ENCODE measurements around the gene CNTNAP2. TPM values are rescaled to one million over a fixed set of nuclear protein-coding genes. Genes with fewer than 3 reads are reported as not detected.

CNTNAP2 gene
- total and polyA plus RNA-seq, 2 of the 13 experiments (the other 11 are each of a cell fraction or from before 2014, with no cell fraction given): 0.40 to 0.42 TPM

GRCh38 chr7:146370171-146370570 lies 253.6 kb downstream of the CNTNAP2 start:
- ChIA-PET POLR2A (no interaction called here), CTCF (ENCODE audit: low intra/inter-chr PET ratio, low total read pairs) (no interaction called here)
- in situ Hi-C loops (cut with HindIII; ENCODE audit: extremely low pct_ligation_motif_present, low pct_unique_long_range_greater_than_20kb) (no loop called here), intact Hi-C loops (cut with micrococcal nuclease; ENCODE audit: unreplicated experiment) (no loop called here)
- Histone ChIP-seq H3K4me2 (ENCODE audit: low read depth, low read length) (no peak overlapping the region), H2AFZ (ENCODE audit: low read length) (no peak overlapping the region), H3K27ac (ENCODE audit: extremely low read length, insufficient read depth, low read length) (no peak overlapping the region), H3K9me3 (ENCODE audit: low read length) (peaks cover 31% of the 10 kb centered on the region), H3K36me3 (replicated peaks in 1 of 2; ENCODE audit: control insufficient read depth in 1 of 2, insufficient read depth in 2 of 2, low read length in 2 of 2) (no peaks in the 10 kb centered on the region), H3K9ac (ENCODE audit: insufficient read depth, low read depth, low read length) (no peak overlapping the region), H3K27me3 (ENCODE audit: control insufficient read depth in 1 of 2, insufficient read depth in 2 of 2, low read length in 2 of 2) (no peaks in the 10 kb centered on the region), H4K20me1 (ENCODE audit: insufficient read depth, low read length) (no peaks in the 10 kb centered on the region), H3K79me2 (ENCODE audit: insufficient read depth, low read length) (no peaks in the 10 kb centered on the region), H3K4me1 (ENCODE audit: insufficient read depth, low read length) (no peaks in the 10 kb centered on the region), H3K4me3 (replicated peaks in 1 of 3; ENCODE audit: insufficient read depth in 1 of 3, low read depth in 2 of 3, low read length in 3 of 3) (no peak overlapping the region)
- WGBS (ENCODE audit: low lambda C conversion rate): 24% methylated on average over 9 of the region's 9 CpGs
- TF ChIP-seq MAX (IDR thresholded peaks at IDR 0.05): no peak
- TF ChIP-seq NFYC (CRISPR knock-in tag; IDR thresholded peaks at IDR 0.05): no peak
- no peak for TF ChIP-seq MLXIP (CRISPR knock-in tag; IDR thresholded peaks at IDR 0.05; ENCODE audit: borderline replicate concordance)
- TF ChIP-seq KLF12 (CRISPR knock-in tag; IDR thresholded peaks at IDR 0.05; ENCODE audit: borderline replicate concordance): no peak
- TF ChIP-seq ZFYVE20 (CRISPR knock-in tag; IDR thresholded peaks at IDR 0.05; ENCODE audit: borderline replicate concordance, low read depth): no peak
- no peak for TF ChIP-seq ZSCAN31 (CRISPR knock-in tag; IDR thresholded peaks at IDR 0.05; ENCODE audit: low read depth)
- no peak for TF ChIP-seq MED1 (CRISPR knock-in tag; IDR thresholded peaks at IDR 0.05)
- no peak for TF ChIP-seq ZSCAN9 (CRISPR knock-in tag; IDR thresholded peaks at IDR 0.05; ENCODE audit: borderline replicate concordance)
- no peak for TF ChIP-seq SRF (IDR thresholded peaks at IDR 0.05; ENCODE audit: low read depth, low read length)
- TF ChIP-seq ASH2L (IDR thresholded peaks at IDR 0.05; ENCODE audit: insufficient read length, low read depth, low read length): no peak
- no peak for TF ChIP-seq TBX2 (CRISPR knock-in tag; IDR thresholded peaks at IDR 0.05; ENCODE audit: borderline replicate concordance)
- no peak for TF ChIP-seq ZNF335 (CRISPR knock-in tag; IDR thresholded peaks at IDR 0.05)
- TF ChIP-seq KDM2A (CRISPR knock-in tag; IDR thresholded peaks at IDR 0.05; ENCODE audit: borderline replicate concordance, low read depth): no peak
- TF ChIP-seq TBP (CRISPR knock-in tag; IDR thresholded peaks at IDR 0.05): no peak
- no peak for TF ChIP-seq NRL (CRISPR knock-in tag; IDR thresholded peaks at IDR 0.05; ENCODE audit: borderline replicate concordance)
- no peak for TF ChIP-seq BRD4 (CRISPR knock-in tag; IDR thresholded peaks at IDR 0.05)
- TF ChIP-seq ZFP82 (CRISPR knock-in tag; IDR thresholded peaks at IDR 0.05; ENCODE audit: borderline replicate concordance): no peak
- DNase-seq (ENCODE audit: low spot score) (no peak), FAIRE-seq (no peak), ATAC-seq (no peak)
- no TSS peak for BruUV-seq (replicated peaks)
